Endothelial cell of hepatic sinusoid (primary cell): ENCODE data around the gene GRM8.

ENCODE experiments used
- in situ Hi-C: cut with HindIII; loops from 2 replicates; pipeline ENCODE4 v1.10.0; 2017; ENCODE audit warnings: low sequenced_read_pairs

Gene GRM8

DNA sequence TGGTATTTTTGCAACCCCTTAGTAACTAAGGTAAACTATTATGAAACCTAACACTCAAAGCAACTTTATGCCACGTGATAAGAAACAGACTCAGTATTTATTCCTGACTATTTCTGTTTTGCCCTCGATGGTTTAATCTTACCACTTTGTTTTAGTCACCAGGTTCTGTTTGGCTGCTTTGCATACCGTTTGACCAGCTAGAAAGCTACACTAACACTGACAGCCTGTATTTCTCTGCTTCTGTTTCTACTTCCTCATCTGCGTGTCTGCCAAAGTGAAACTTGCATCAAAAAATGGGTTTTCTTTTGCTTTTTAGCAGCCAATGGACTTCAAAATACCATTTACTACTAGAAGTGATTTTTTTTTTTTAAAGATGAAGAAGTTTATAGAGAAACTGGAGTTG is 802.5 kb downstream of the GRM8 start:
- in situ Hi-C loops, result no loop called here

DNA sequence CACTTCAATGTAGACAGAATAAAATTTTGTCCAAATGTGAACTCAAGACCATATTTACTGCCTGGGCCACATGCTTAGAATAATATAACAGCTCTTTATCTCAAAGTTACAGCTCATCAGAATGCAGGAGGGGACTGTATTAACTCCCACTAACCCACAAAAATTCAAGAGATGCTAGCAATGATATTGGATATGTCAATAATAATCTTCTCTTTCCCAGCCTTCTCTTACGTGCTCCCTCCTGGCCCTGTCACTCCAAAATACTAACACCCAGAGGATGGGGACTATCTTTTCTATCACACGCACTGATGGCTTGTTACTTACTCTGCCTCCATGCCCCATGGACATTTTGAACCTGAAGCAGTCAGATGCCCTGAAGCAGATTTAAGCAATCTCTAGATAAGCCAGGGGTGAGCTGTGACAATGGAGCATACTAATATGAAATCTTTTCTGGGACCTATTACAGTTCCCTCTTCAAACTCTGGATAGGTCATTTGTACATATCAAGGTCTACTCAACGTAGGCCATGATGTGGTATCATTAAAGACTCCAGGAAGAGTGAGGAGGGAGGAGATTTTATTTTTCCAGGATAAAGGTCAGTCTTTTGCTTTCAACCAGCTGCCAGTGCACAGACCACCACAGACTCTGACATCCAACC is 803.0 kb downstream of the GRM8 start:
- in situ Hi-C loops, result no loop called here

DNA sequence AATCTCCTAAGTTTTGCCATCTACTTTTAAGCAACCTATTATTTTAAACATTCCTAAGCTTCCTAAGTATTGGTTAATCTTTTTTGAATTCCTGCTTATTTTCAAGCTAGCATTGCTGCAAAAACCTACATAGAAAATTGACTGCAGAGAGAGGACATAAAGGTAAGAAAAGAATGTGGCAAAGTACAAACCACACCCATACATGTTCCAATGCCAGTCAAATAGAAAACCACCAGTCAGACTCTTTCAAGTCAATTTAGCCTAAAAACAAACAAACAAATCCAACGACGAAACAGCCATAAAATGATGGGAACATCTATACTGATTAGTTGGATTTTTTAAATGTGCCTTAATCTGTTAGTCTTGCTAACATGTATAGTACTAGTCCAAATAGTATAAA is 804.8 kb downstream of the GRM8 start:
- in situ Hi-C loops, result no loop called here

DNA sequence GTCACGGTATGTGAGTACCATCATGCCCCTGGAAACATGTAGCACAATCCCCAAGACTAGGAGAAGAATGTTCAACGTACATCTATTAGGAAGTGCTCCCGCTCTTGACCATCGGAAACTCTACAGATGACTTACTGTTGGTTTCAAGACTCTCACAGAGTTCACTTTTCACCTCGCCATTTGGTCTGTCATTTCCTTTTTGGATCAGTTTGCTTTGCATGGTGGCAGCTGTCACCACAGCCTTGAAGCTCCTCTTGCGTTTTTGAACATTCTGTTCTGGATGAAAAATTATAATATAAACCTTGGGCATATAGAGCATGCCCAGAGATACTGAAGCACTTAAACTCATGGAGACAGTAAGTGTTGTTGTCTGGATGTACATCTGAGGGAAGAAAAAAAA is 806.8 kb downstream of the GRM8 start:
- in situ Hi-C loops, result no loop called here

DNA sequence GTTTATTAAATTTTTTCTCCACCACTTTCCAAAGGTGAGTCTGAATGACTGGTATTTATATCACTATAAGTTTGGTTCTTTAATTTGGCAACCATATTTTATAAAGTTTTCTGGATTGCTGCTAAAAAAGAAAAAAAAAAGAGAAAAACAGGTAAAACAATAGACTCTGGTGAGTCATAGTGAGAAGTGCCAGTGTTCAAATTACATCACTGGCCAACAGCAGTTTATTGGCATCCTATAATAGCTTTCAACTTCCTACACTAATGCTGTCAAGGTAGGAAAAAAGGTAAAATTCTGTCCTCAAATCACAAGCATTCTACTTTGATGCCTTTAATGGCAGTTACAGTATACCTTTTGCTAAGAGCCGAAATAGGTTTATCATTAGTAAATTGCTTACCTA is 808.8 kb downstream of the GRM8 start:
- in situ Hi-C loops, result no loop called here

DNA sequence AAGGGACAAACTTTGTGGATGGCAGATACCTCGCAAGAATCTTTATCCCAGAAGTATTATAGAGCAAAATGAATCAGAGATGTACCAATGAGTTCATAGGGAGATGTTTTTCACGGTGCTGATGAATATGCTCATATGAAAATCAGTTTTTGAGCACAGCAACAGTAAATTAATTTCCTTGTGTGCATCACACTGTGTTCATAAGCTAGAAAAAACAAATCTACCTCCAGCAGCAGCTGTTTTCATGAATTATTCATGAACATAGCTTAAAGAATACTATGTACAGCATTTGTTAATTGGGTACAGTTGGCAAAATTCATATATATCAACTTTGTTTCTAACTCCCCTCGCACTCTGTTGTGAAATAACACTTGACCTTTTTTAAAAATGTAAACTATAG is 809.8 kb downstream of the GRM8 start:
- in situ Hi-C loops, result no loop called here

DNA sequence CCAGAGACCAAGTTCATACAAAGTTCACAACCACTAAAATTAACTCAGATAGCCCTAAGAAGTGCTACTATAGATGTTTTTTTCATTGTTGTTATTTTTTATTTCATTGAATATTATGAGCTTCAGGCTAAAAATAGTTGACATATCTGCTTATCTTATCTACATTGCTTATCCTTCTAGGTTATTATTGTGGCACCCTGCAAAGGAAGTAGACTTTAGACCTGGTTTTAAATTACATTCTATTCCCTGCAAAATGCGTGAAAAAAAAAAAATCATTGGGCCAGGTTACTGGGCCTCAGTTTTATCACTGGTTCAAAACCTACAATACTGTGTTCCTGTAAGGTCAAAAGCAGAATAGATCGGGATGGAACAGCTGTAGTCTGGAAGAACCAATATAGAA is 811.0 kb downstream of the GRM8 start:
- in situ Hi-C loops, result no loop called here

DNA sequence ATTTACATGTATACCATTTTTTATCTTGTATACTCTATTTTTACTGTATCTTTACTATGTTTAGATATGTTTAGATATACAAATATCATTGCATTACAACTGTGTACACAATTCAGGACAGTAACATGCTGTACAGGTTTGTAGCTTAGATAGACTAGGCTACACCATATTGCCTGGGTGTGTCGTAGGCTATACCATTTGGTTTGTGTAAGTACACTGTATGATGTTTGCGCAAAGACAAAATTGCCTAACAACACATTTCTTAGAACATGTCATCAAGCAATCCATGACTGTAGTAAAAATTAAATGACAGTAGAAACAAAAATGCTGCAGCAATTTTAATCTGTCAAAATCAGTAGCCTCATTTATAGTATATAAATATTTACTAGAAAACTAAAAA is 812.2 kb downstream of the GRM8 start:
- in situ Hi-C loops, result no loop called here

DNA sequence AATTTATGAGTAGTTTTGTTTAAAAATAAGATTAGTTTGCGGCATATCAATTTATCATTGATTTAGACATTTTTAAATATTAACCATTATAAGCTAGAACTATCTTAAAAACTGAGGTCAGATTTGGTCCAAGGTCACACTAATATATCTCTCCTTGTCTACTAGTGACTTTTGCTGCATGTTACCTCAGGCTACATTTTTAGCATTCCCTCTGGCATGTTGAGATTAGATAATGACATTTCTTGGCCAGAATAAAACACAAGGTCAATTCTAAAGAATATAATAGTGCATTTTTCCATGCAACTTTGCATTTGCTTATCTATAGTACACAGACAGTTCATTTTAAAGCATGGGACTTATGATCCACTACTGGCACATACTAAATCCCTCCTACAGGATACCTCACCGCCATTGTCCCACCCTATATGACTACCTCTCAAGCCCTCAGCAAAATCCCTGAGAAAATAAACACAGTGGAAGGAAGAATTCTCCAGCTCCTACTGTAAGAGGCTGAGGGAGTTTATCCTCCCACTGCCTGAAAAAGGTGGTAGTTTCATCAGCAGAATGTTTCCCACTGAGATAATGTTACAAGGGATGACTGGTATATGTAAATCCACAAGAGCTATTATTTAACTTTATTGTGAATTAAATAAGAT is 816.4 kb downstream of the GRM8 start:
- in situ Hi-C loops, result no loop called here

DNA sequence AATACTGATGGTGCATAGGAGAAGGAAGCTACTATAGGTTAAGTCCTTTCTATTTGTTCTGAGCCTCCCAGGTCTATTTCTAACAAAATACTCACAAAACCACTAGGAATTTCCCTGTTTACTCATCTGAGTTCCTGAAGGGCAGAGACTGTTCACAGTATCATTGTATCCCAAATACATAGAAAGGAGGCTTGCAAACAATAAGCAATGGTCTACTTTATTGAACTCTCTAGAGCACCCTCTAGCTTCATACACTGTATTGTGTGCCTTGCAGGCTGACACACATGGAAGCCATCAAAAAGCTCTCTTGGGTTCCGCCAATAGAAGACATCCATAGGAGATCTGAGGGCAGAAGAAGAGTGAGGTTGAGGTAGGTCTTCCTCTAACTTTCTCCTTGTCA is 826.1 kb downstream of the GRM8 start:
- in situ Hi-C loops, result no loop called here

DNA sequence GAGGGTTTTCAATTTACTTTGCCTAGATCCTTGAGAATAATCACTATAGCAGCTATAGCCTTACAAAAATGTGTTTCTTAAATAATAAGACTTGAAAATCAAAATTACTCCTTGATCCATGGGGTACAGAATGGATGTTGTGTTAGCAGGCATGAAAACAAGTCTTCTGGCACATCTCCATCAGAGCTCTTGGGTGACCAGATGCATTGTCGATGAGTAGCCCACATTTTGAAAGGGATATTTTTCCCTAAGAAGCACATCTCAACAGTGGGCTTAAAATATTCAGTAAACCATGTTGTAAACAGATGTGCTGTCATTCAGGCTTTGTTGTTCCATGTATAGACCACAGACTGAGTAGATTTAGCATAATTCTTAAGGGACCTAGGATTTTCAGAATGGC is 827.8 kb downstream of the GRM8 start:
- in situ Hi-C loops, result no loop called here

DNA sequence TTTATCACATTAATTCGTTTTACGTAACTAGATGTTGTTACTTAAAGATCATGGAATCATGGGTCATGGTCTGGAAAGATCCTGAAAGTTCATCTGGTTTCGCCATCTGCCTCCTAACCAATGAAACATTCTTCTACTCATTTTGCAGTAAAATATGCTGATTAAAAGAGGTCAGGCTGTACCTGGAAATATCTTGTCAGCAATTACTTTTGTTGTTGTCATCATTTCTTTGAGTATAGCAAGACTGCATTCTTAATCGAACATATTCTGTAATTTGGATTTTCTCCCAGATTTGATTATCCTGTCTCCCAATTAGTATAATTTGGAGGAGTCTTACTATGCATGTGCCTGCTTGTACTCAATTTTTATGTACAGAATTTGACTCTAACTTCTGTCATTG is 833.7 kb downstream of the GRM8 start:
- in situ Hi-C loops, result no loop called here

DNA sequence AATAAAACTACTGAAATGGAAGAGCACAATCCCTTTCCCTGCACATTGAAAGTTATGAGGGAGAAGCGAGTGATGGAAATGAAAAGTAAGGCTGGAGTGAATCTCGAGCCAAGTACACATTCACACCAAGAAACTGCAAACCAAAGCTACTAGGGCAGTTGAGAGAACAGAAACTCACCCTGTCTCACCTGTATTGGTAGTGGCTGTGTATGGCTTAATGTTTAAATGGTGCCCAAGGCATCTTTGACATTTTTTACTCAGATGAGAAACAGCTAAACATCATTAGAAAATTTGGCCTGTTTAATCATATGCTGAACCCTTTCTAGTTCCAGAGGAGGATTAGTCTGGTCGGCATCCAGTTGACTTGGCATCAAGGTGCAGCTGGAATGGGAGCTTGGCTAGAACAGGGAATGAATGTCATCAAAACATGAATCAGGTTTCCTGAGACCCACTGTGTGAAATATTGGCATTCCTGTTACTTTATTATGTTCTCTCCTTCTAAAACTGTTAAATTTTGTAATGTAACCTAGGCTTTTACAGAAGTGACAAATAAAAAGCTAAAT is 840.8 kb downstream of the GRM8 start:
- in situ Hi-C loops, result no loop called here

DNA sequence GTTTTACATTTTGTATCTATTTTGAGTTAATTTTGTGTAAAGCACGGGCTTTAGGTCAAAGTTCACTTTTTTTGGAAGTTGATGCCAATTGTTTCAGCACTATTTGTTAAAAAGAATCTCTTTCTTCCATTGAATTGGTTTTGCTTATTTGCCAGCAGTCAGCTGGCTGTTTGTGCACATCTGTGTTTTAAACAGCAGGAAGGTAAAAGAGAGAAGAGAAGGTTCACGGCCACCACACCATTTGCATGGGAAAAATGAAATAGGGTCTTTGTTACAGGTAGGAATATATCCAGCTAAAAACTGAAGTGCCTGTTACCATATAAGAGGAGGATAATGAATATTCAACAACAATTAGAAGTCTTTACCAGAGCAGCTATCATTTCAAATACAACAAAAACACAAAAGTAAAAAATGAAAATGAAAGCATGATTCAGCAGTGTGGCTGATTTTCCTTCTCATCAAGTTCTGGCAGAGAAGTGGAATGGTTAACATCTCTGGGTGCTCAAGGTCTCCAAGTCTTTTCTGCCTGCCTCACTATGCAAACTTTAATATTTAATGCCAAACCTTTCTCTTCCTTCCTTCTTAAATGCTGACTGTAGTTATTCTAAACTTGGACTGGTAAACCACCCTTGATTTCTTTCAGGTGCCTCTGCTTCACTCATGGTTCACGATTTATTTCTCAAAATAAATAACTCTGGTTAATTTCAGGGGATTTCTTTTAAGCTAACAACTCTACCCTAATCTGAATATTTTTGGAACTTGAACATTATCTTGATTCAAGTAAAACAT is 841.5 kb downstream of the GRM8 start:
- in situ Hi-C loops, result no loop called here

DNA sequence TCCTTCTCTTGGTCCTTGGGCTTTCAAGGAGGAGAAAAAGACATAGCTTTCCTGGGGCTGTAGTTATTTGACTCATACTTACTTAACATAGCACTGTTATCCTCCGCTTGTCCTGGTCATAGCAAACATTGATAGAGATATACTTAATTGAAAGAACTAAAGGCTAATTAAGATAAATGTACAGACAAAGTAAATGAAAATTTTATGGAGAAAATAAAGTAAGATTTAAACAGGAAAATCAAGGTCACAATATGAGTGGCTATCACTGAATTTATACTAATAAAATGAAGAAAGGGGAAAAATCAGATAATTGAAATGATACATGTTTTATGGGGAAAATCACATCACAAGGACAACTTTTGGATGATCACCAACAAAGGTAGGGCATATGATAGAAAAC is 849.7 kb downstream of the GRM8 start:
- in situ Hi-C loops, result no loop called here

DNA sequence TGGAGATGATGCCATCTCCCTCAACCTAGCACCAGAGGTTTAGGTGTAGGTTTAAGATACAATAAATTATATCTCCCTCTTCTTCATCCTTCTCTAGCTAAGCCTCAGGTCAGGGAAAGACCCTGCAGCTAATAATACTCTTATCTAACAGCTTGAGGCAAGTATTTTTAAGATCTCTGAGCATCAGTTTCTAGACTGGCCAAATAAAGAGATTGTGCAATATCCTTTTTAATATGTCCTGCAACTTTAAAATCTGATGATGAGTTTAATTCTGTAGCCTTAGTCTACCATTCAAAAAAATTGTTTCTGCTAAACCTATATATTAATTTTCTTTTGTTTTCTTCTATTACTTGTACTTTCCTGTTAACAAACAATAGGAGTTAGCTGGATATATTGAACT is 850.8 kb downstream of the GRM8 start:
- in situ Hi-C loops, result no loop called here

DNA sequence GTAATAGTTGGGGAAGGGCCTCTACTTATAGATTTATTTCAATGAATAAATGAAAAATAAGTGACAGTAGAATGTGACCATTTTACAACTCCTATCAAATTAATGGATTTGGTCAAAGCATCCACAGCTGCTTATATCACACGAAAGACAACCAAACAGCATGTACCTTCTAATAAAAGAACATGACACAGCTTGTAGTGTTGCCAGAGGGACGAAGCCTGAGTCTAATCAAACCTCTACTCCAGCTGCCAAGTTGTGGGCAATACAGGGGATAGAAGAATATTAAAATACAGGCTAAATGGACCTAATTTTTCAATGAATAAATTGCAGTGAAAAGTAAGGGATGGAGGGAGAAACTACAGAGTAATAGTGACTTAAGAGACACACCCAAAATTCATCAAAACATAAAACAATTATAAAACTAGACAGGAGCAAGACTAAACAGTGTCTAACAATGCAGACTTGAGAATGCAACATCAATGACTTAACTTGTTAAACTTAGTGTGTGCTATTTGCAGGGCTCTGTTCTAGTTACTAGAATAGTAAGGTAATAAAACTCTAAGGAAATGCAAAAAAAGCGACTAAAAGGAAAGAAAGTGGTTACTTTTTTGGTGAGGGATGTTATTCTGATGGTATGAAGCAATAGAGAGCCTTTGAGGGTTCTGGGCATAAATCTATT is 853.8 kb downstream of the GRM8 start:
- in situ Hi-C loops, result no loop called here

DNA sequence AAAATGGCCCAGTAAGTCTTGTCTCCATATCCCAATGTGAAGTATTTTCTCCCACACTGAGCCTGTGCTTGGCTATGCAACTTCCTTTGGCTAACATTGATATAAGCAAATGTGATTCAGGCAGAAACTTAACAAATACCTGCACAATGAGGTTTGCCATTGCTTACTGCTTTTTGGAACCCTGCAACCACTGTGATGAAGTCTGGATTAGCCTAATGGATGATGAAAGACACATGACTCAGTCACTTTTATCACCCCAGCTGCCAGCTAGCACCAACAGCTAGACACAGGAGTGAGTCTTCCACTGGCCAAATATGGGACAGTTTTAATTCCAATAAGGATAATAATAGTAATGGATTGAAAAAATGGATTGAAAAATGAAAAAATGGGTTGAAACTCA is 854.5 kb downstream of the GRM8 start:
- in situ Hi-C loops, result no loop called here

DNA sequence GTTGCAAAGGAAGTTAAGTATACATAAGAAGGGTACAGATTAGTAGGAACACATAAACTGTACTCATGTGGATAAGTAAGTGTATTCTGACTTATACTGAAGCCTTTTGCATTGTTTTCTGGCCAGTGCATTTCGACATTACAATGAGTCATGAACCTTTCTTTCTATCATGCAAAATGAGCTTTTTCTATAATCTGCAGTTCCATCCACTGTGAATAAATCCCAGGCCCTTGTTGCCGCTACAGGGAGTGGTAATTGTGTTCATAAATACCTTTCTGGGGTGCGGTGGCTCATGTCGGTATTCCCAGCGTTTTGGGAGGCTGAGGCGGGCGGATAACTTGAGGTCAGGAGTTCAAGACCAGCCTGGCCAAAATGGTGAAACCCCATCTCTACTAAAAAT is 858.3 kb downstream of the GRM8 start:
- in situ Hi-C loops, result no loop called here
